ENCODE data around the gene TRHDE. TPM values are rescaled to one million over a fixed set of nuclear protein-coding genes. Genes with fewer than 3 reads are reported as not detected.
A peak's percentile ranks its signal among the peaks of the same experiment; 100 is the strongest.

TRHDE gene
- polyA plus RNA-seq, 2 of the 4 experiments (the other 2 are of a cell fraction): 0.16 to 0.32 TPM

GRCh38 chr12:72261885-72262284 lies 10.3 kb upstream of the TRHDE start:
- FAIRE-seq (no peak), ATAC-seq (no peak), DNase-seq (ENCODE audit: low read depth in 1 of 2, low spot score in 1 of 2) (no peak)
- no peak overlapping the region for H3K27ac ChIP-seq
- TF ChIP-seq KDM5A (IDR thresholded peaks at IDR 0.05) (no peak), EP300 (IDR thresholded peaks at IDR 0.05) (no peak), TFCP2L1 (CRISPR knock-in tag; IDR thresholded peaks at IDR 0.05) (no peak), GATA3 (IDR thresholded peaks at IDR 0.05; ENCODE audit: borderline replicate concordance) (no peak), CHD2 (IDR thresholded peaks at IDR 0.05; ENCODE audit: low read length, partially characterized antibody) (no peak), BCL3 (IDR thresholded peaks at IDR 0.05) (no peak), E2F6 (IDR thresholded peaks at IDR 0.05; ENCODE audit: borderline replicate concordance, low read depth) (no peak), MAZ (IDR thresholded peaks at IDR 0.05; ENCODE audit: borderline replicate concordance, low read depth, low read length) (no peak), MAFK (IDR thresholded peaks at IDR 0.05; ENCODE audit: partially characterized antibody) (no peak), CBX2 (IDR thresholded peaks at IDR 0.05; ENCODE audit: borderline replicate concordance, low read depth) (no peak), RNF2 (IDR thresholded peaks at IDR 0.05; ENCODE audit: borderline replicate concordance, low read depth) (no peak), POLR2AphosphoS2 (conservative IDR thresholded peaks at IDR 0.05; ENCODE audit: low read length) (no peak), HOXB13 (CRISPR knock-in tag; IDR thresholded peaks at IDR 0.05; ENCODE audit: low read depth) (no peak), ELK1 (IDR thresholded peaks at IDR 0.05; ENCODE audit: low read depth, low read length) (no peak), TP53 (CRISPR knock-in tag; IDR thresholded peaks at IDR 0.05) (no peak), JUN (IDR thresholded peaks at IDR 0.05) (no peak), RARB (CRISPR knock-in tag; IDR thresholded peaks at IDR 0.05) (no peak), KDM1A (IDR thresholded peaks at IDR 0.05; ENCODE audit: low read depth) (no peak)
- no peaks in the 10 kb centered on the region for H3K9me3 ChIP-seq
- CTCF ChIA-PET: no interaction called here
- no peak overlapping the region for H3K4me2 ChIP-seq
- no peak overlapping the region for H3K4me3 ChIP-seq
- POLR2A ChIA-PET: no interaction called here
- WGBS (ENCODE audit: missing lambda C conversion rate): 3% methylated on average over 2 of the region's 2 CpGs
- H3K4me1 ChIP-seq: no peaks in the 10 kb centered on the region

- DNase-seq (ENCODE audit: low read depth in 1 of 2, low spot score in 1 of 2): peak in 1 of 2 experiments; percentile 24
- Histone ChIP-seq H3K4me2 (no peak overlapping the region), H3K4me3 (no peak overlapping the region), H3K27ac (no peak overlapping the region), H3K9me3 (no peaks in the 10 kb centered on the region), H3K4me1 (no peaks in the 10 kb centered on the region)
- peak in 1 of 2 experiments; percentile 67; a peak in 2 of 6 replicates for ATAC-seq
- CTCF ChIA-PET: interaction anchor here (0.6 to 1.9 kb wide), 2 partner anchors 10 to 33 kb away, joined by 3 to 6 read pairs; no protein-coding TSS in a partner anchor
- FAIRE-seq: no peak
- WGBS (ENCODE audit: missing lambda C conversion rate): 0% methylated on average over 1 of the region's 1 CpG
- POLR2A ChIA-PET: no interaction called here
- TF ChIP-seq RCOR1 (IDR thresholded peaks at IDR 0.05; ENCODE audit: low read depth, low read length) (no peak), FOXS1 (CRISPR knock-in tag; IDR thresholded peaks at IDR 0.05) (no peak), CTCF (IDR thresholded peaks at IDR 0.05) (peak; percentile 49), EP300 (IDR thresholded peaks at IDR 0.05) (no peak), ESRRA (IDR thresholded peaks at IDR 0.05; ENCODE audit: borderline replicate concordance, low read length) (no peak), REST (IDR thresholded peaks at IDR 0.05) (no peak), NFE2L2 (conservative IDR thresholded peaks at IDR 0.05; ENCODE audit: low read length) (no peak), KDM1A (IDR thresholded peaks at IDR 0.05; ENCODE audit: low read depth) (no peak), ATOH8 (CRISPR knock-in tag; IDR thresholded peaks at IDR 0.05; ENCODE audit: low read depth) (no peak), SREBF2 (IDR thresholded peaks at IDR 0.05) (no peak), HEYL (CRISPR knock-in tag; IDR thresholded peaks at IDR 0.05) (no peak), RAD21 (conservative IDR thresholded peaks at IDR 0.05 in 1 of 2, IDR thresholded peaks at IDR 0.05 in 1 of 2) (peak; percentile 34 to 35; a peak in 2 of 5 replicates)
Observed at GRCh38 chr12:72264548-72265175, 7.5 kb upstream of the TRHDE start.

Data from A549 (cell line).